Endothelial cell of umbilical vein (primary cell): ENCODE results near the gene NRBF2.

ENCODE experiments used
- CTCF ChIP-seq, 2 donors: IDR thresholded peaks; 1 replicate in 1 of 2; 2 replicates in 1 of 2; pipeline ENCODE4 v1.5.1; 2011; ENCODE audit warnings: low read length in 2 of 2, mild to moderate bottlenecking in 2 of 2, moderate library complexity in 2 of 2, control low read depth in 1 of 2, inconsistent platforms in 1 of 2, low read depth in 1 of 2; ENCODE audit not compliant: insufficient read depth in 1 of 2; ENCODE audit errors: extremely low read depth in 1 of 2
- EZH2 ChIP-seq: IDR thresholded peaks from 2 replicates; pipeline ENCODE4 v1.6.1; 2012; ENCODE audit warnings: borderline replicate concordance, low read depth, mild to moderate bottlenecking, moderate library complexity, low read length, inconsistent platforms; ENCODE audit not compliant: severe bottlenecking
- POLR2A ChIP-seq: IDR thresholded peaks from 2 replicates; pipeline ENCODE4 v1.6.1; 2012; ENCODE audit warnings: low read depth, mild to moderate bottlenecking, control low read depth, low read length
- POLR2AphosphoS5 ChIP-seq: IDR thresholded peaks from 2 replicates; pipeline ENCODE4 v1.6.1; 2012; ENCODE audit warnings: low read depth, mild to moderate bottlenecking, control low read depth, low read length, moderate library complexity; ENCODE audit not compliant: insufficient read depth
- TF ChIP-seq, protein P1 (sequence below): IDR thresholded peaks from 2 replicates; pipeline ENCODE4 v1.6.1; 2011; ENCODE audit not compliant: insufficient read depth, insufficient read length

DNA sequence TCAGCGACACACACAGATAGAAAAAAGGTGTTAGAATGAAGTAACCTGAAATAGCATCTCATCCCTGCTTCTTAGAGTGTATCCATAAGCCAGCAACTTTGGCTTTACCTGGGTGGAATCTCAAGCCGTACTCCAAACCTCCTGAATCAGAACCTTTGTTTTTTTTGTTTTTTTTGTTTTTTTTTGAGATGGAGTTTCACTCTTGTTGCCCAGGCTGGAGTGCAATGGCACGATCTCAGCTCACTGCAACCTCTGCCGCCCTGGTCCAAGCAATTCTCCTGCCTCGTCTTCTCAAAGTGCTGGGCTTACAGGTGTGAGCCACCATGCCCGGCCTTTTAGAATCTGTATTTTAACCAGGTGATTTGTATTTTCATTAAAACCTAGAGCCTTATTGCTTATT lies 9.0 kb downstream of the NRBF2 start:
- TF ChIP-seq CTCF (IDR thresholded peaks at IDR 0.05; ENCODE audit: extremely low read depth in 1 of 2, insufficient read depth in 1 of 2, low read depth in 1 of 2, low read length in 2 of 2) (no peak), POLR2AphosphoS5 (no peak), POLR2A (no peak), EZH2 (no peak)
- TF ChIP-seq, protein P1, sequence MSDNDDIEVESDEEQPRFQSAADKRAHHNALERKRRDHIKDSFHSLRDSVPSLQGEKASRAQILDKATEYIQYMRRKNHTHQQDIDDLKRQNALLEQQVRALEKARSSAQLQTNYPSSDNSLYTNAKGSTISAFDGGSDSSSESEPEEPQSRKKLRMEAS, result no peak
